Osteocyte (in vitro differentiated cells): Measurements from ENCODE around the gene EXOSC2. TPM values are rescaled to one million over a fixed set of nuclear protein-coding genes. Genes with fewer than 3 reads are reported as not detected.

Experiments
- DNase-seq: peaks from one replicate; pipeline ENCODE4 v3.0.0; 2021; ENCODE audit warnings: mixed read lengths; ENCODE audit not compliant: unreplicated experiment; ENCODE audit errors: extremely low spot score
- H3K27ac Mint-ChIP-seq: one replicate; pipeline ENCODE4 v1.8.0; 2021; ENCODE audit warnings: mild to moderate bottlenecking, mixed read lengths; ENCODE audit not compliant: unreplicated experiment
- H3K27me3 Mint-ChIP-seq: one replicate; pipeline ENCODE4 v1.8.0; 2021; ENCODE audit warnings: mixed read lengths; ENCODE audit not compliant: unreplicated experiment
- H3K36me3 Mint-ChIP-seq: one replicate; pipeline ENCODE4 v1.8.0; 2021; ENCODE audit warnings: mixed read lengths; ENCODE audit not compliant: unreplicated experiment
- H3K4me1 Mint-ChIP-seq: one replicate; pipeline ENCODE4 v1.8.0; 2021; ENCODE audit warnings: mixed read lengths; ENCODE audit not compliant: unreplicated experiment
- H3K4me3 Mint-ChIP-seq: one replicate; pipeline ENCODE4 v1.8.0; 2021; ENCODE audit warnings: mild to moderate bottlenecking, moderate library complexity, mixed read lengths; ENCODE audit not compliant: unreplicated experiment
- H3K9me3 Mint-ChIP-seq: one replicate; pipeline ENCODE4 v1.8.0; 2021; ENCODE audit warnings: mixed read lengths; ENCODE audit not compliant: unreplicated experiment
- total RNA-seq: library from RNA; stranded (reverse); gene quantifications from 2 replicates; pipeline ENCODE4 v1.2.1, GENCODE V29; 2021
- TF ChIP-seq, protein P1 (sequence below): fragments of 200-600 bp; sonication (generic); IDR thresholded peaks from 2 replicates; pipeline ENCODE4 v1.5.0; 2021; ENCODE audit warnings: antibody characterized with exemption, mild to moderate bottlenecking, moderate library complexity

EXOSC2 gene
- total RNA-seq, 1 donor from 2014 or later: 26.1 TPM

DNA sequence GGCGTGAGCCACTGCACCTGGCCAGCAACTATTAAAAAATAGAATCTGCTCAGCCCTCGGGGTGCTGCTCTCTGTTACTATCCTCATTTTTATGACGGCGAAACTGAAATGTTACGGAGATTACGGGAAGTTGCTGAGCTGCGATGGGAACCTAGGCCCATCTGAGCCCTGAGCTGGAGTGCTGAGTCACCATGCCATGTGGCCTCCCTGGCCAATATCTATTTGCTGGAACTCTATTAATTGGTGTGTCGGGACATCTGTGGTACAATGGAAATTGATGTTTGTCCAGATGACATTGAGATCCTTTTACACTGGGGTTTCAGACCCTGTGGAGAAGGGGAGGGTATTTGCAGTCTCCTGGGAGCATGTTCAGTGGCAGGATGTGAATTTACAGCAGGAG lies 21.1 kb upstream of the EXOSC2 start:
- no peak for DNase-seq
- TF ChIP-seq, protein P1, sequence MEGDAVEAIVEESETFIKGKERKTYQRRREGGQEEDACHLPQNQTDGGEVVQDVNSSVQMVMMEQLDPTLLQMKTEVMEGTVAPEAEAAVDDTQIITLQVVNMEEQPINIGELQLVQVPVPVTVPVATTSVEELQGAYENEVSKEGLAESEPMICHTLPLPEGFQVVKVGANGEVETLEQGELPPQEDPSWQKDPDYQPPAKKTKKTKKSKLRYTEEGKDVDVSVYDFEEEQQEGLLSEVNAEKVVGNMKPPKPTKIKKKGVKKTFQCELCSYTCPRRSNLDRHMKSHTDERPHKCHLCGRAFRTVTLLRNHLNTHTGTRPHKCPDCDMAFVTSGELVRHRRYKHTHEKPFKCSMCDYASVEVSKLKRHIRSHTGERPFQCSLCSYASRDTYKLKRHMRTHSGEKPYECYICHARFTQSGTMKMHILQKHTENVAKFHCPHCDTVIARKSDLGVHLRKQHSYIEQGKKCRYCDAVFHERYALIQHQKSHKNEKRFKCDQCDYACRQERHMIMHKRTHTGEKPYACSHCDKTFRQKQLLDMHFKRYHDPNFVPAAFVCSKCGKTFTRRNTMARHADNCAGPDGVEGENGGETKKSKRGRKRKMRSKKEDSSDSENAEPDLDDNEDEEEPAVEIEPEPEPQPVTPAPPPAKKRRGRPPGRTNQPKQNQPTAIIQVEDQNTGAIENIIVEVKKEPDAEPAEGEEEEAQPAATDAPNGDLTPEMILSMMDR: no peak
- H3K27me3 Mint-ChIP-seq: peaks cover 13% of the 10 kb centered on the region
- peak overlapping the region; percentile 10 for H3K27ac Mint-ChIP-seq
- no peaks in the 10 kb centered on the region for H3K36me3 Mint-ChIP-seq
- H3K4me3 Mint-ChIP-seq: no peak overlapping the region
- peaks cover 11% of the 10 kb centered on the region for H3K4me1 Mint-ChIP-seq
- H3K9me3 Mint-ChIP-seq: no peaks in the 10 kb centered on the region

DNA sequence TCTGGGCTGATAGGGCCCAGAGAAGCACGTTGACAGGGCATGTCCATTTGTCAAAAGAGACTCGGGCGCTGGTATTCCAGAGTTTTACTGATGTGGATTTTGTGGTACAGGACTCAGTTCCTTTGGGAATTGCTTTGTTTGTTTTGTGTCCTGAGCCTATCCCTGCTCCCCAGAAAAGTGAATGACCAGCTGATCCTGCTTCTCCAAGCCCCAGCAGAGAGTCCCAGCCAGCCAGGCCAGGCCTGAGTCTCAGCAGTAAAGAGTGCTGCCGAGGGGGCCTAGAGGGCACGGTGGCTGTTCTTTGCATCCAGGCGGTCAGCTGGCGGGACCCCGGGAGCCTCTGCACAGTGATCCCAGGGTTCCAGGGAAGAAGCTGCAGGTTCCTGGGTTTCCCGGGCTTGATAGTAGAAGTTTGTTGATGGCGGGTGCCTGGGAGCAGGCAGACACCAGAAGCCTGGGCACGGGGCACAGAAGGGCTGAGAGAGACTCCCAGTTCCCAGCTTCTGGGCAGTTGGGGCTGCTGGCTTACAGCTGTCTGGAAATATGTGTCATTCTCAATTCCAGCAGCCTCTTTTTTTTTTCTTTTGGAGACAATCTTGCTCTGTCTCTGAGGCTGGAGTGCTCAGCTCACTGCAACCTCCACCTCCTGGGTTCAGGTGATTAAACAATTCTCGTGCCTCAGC lies 20.5 kb upstream of the EXOSC2 start:
- Mint-ChIP-seq H3K4me3 (no peak overlapping the region), H3K27ac (no peak overlapping the region), H3K27me3 (peaks cover 8% of the 10 kb centered on the region), H3K9me3 (no peaks in the 10 kb centered on the region), H3K36me3 (no peaks in the 10 kb centered on the region), H3K4me1 (peaks cover 11% of the 10 kb centered on the region)
- DNase-seq: no peak
- TF ChIP-seq, protein P1: no peak

DNA sequence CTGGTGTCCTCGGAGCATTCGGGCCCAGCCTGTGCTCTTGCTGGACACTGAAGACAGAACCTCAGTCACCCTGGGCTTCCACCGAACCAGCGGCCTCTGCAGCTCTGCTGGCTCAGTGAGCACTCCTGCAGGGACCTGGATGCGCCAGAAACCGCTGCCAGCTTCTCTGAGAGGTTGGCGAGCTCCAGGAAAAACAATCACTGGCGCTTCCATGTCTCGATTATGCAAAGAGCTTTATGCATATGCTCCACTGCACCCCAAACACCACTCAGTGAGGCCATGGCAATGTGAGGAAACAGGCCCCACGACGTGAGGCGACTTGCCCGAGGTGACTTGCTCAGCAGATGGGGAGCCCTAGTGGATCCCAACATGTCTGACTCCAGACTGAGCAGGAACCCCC lies 18.2 kb upstream of the EXOSC2 start:
- no peak for DNase-seq
- peaks cover 11% of the 10 kb centered on the region for H3K4me1 Mint-ChIP-seq
- H3K4me3 Mint-ChIP-seq: no peak overlapping the region
- TF ChIP-seq, protein P1: no peak
- H3K27me3 Mint-ChIP-seq: peaks cover 4% of the 10 kb centered on the region
- H3K27ac Mint-ChIP-seq: no peak overlapping the region
- H3K9me3 Mint-ChIP-seq: no peaks in the 10 kb centered on the region
- no peaks in the 10 kb centered on the region for H3K36me3 Mint-ChIP-seq

DNA sequence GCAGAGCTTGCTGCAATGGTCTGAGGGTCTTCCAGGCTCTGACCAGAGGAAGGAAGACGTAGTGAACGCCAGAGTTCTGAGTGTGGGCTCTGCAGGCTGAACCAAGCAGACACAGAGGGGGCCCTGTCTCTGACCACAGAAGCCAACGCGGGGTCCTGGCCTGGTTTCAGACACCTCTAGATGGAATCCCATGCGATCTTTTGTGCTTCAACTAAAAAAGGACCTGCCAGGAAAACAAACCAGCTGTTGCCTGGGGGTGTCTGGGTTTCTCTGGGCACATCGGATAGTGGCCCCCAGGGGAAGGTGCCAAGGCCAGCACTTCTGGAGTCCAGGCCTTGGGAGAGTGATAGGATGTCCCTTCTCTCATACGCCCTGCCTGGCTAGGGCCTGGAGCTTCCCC lies 16.3 kb upstream of the EXOSC2 start:
- H3K36me3 Mint-ChIP-seq: no peaks in the 10 kb centered on the region
- DNase-seq: no peak
- TF ChIP-seq, protein P1: no peak
- no peak overlapping the region for H3K27ac Mint-ChIP-seq
- no peak overlapping the region for H3K4me3 Mint-ChIP-seq
- H3K9me3 Mint-ChIP-seq: no peaks in the 10 kb centered on the region
- H3K27me3 Mint-ChIP-seq: peaks cover 4% of the 10 kb centered on the region
- H3K4me1 Mint-ChIP-seq: peaks cover 13% of the 10 kb centered on the region

DNA sequence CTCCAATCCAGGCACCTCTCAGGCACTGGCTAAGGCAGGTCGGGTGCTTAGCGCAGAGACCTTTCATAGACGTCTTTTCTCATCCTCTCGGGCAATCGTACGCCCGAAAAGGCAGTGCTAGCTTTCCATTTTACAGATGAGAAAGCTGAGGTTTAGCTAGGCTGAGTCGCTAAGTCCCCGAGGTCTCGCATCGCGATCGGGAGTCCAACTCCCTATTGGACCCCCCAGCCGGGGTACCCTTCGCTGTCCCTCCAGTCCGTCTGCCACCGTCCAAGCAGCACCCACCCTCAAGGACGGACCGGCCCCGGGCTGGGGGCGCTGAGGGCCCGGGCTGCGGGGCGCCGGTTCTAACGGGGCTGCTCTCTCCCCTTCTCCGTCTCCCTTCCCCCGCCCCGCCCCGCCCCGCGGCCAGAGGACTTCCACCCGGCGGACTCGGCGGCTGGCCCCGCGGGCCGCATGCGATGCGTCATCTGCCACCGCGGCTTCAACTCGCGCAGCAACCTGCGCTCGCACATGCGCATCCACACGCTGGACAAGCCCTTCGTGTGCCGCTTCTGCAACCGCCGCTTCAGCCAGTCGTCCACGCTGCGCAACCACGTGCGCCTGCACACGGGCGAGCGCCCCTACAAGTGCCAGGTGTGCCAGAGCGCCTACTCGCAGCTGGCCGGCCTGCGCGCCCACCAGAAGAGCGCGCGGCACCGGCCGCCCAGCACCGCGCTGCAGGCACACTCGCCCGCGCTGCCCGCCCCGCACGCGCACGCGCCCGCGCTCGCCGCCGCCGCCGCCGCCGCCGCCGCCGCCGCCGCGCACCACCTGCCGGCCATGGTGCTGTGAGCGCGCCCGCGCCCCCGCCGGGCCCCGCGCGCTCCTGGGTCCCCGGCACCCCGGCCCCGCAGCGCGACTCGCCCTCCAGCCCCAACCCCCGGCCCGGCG lies 12.5 kb upstream of the EXOSC2 start:
- TF ChIP-seq, protein P1: no peak
- DNase-seq: peak; percentile 90
- Mint-ChIP-seq H3K9me3 (no peaks in the 10 kb centered on the region), H3K27ac (no peak overlapping the region), H3K4me3 (peak overlapping the region; percentile 54), H3K36me3 (no peaks in the 10 kb centered on the region), H3K4me1 (peaks cover 7% of the 10 kb centered on the region), H3K27me3 (peaks cover 4% of the 10 kb centered on the region)
